IMR-90 (cell line): ENCODE data around the gene SCIN. TPM values are rescaled to one million over a fixed set of nuclear protein-coding genes. Genes with fewer than 3 reads are reported as not detected.
A peak's percentile ranks its signal among the peaks of the same experiment; 100 is the strongest.

Experiments
- ATAC-seq: fragments of 200-7000 bp; cut with Tn5 transposase; 2 replicates; pipeline ENCODE4 v1.9.1; 2020; ENCODE audit warnings: low read depth, mild to moderate bottlenecking, moderate library complexity
- BruUV-seq: library from RNA; stranded (reverse); fragments of 400-500 nt; replicated peaks from 2 replicates; lab custom pipeline; 2021; lab: Mats Ljungman, UMichigan
- CTCF ChIA-PET: fragments of 300-600 bp; formaldehyde crosslinking; extraction: SDS; loops from one replicate; lab custom pipeline; 2021; ENCODE audit warnings: antibody characterized with exemption; lab: Yijun Ruan, JAX
- POLR2A ChIA-PET: fragments of 300-600 bp; sonication (Branson Sonifier 250); formaldehyde crosslinking; loops from one replicate; lab custom pipeline; 2022; ENCODE audit warnings: antibody characterized with exemption; ENCODE audit not compliant: unreplicated experiment; lab: Charles Lee
- DNase-seq: peaks from one replicate; pipeline ENCODE4 v3.0.0; 2013
- H2AFZ ChIP-seq: replicated peaks from 2 replicates; pipeline ENCODE3; 2013; ENCODE audit warnings: low read length, mild to moderate bottlenecking; ENCODE audit not compliant: poor library complexity
- H2AK5ac ChIP-seq: 2 replicates; pipeline ENCODE4 v1.6.1; 2013; ENCODE audit warnings: low read depth, low read length, inconsistent platforms
- H2AK9ac ChIP-seq: replicated peaks from 2 replicates; pipeline ENCODE3; 2013; ENCODE audit warnings: mild to moderate bottlenecking, low read depth, low read length, moderate library complexity; ENCODE audit not compliant: poor library complexity
- H2BK120ac ChIP-seq: 2 replicates; pipeline ENCODE4 v1.6.1; 2013; ENCODE audit warnings: low read depth, low read length, inconsistent platforms
- H2BK15ac ChIP-seq: 3 replicates; pipeline ENCODE4 v1.6.1; 2013; ENCODE audit warnings: low read depth, low read length, inconsistent platforms
- H2BK20ac ChIP-seq: 2 replicates; pipeline ENCODE4 v1.6.1; 2013; ENCODE audit warnings: low read depth, mild to moderate bottlenecking, inconsistent platforms, low read length, moderate library complexity
- H2BK5ac ChIP-seq: 2 replicates; pipeline ENCODE4 v1.6.1; 2013; ENCODE audit warnings: mild to moderate bottlenecking, low read depth, low read length, inconsistent platforms; ENCODE audit not compliant: poor library complexity, severe bottlenecking
- H3K14ac ChIP-seq: replicated peaks from 2 replicates; pipeline ENCODE4 v1.6.1; 2013; ENCODE audit warnings: low read depth, low read length, inconsistent platforms
- H3K18ac ChIP-seq: 2 replicates; pipeline ENCODE4 v1.6.1; 2013; ENCODE audit warnings: low read depth, low read length, control low read depth
- H3K23ac ChIP-seq: 2 replicates; pipeline ENCODE4 v1.6.1; 2013; ENCODE audit warnings: low read depth, low read length, inconsistent platforms
- H3K27ac ChIP-seq: 2 replicates; pipeline ENCODE4 v1.5.1; 2013; ENCODE audit warnings: mild to moderate bottlenecking, control low read depth, low read length; ENCODE audit not compliant: insufficient read depth
- H3K27me3 ChIP-seq: 2 replicates; pipeline ENCODE4 v1.6.1; 2013; ENCODE audit warnings: low read length; ENCODE audit not compliant: control insufficient read depth, insufficient read depth
- H3K36me3 ChIP-seq: 2 replicates; pipeline ENCODE4 v1.6.1; 2013; ENCODE audit warnings: low read length, mixed read lengths; ENCODE audit not compliant: control insufficient read depth, insufficient read depth
- H3K4ac ChIP-seq: 2 replicates; pipeline ENCODE4 v1.6.1; 2013; ENCODE audit warnings: low read depth, low read length, inconsistent platforms
- H3K4me1 ChIP-seq: 2 replicates; pipeline ENCODE4 v1.6.1; 2013; ENCODE audit warnings: low read length, mixed read lengths; ENCODE audit not compliant: control insufficient read depth, insufficient read depth
- H3K4me2 ChIP-seq: 2 replicates; pipeline ENCODE4 v1.6.1; 2013; ENCODE audit warnings: low read depth, mild to moderate bottlenecking, control low read depth, low read length, moderate library complexity
- H3K4me3 ChIP-seq: 2 replicates; pipeline ENCODE4 v1.5.1; 2013; ENCODE audit warnings: low read depth, mild to moderate bottlenecking, control low read depth, low read length, moderate library complexity; ENCODE audit not compliant: insufficient read depth
- H3K56ac ChIP-seq: 2 replicates; pipeline ENCODE4 v1.6.1; 2013; ENCODE audit warnings: low read length, inconsistent platforms; ENCODE audit not compliant: insufficient read depth; ENCODE audit errors: extremely low read depth
- H3K79me1 ChIP-seq, 2 experiments: 2 replicates each; pipeline ENCODE4 v1.6.1; 2013; ENCODE audit warnings: low read length in 2 of 2, inconsistent platforms in 1 of 2, low read depth in 1 of 2
- H3K9ac ChIP-seq: 2 replicates; pipeline ENCODE4 v1.6.1; 2013; ENCODE audit warnings: low read depth, low read length, control low read depth
- H3K9me1 ChIP-seq: 2 replicates; pipeline ENCODE4 v1.6.1; 2013; ENCODE audit warnings: low read length, inconsistent platforms; ENCODE audit not compliant: insufficient read depth
- H3K9me3 ChIP-seq: 2 replicates; pipeline ENCODE4 v1.6.1; 2013; ENCODE audit warnings: low read length; ENCODE audit not compliant: control insufficient read depth, insufficient read depth
- H4K20me1 ChIP-seq: 2 replicates; pipeline ENCODE4 v1.6.1; 2013; ENCODE audit warnings: low read length, inconsistent platforms; ENCODE audit not compliant: insufficient read depth
- H4K5ac ChIP-seq: 2 replicates; pipeline ENCODE4 v1.6.1; 2013; ENCODE audit warnings: mild to moderate bottlenecking, low read depth, low read length, control low read depth
- H4K8ac ChIP-seq, 2 experiments: 2 replicates each; pipeline ENCODE4 v1.6.1; 2013; ENCODE audit warnings: low read depth in 2 of 2, low read length in 2 of 2, control low read depth in 1 of 2, inconsistent platforms in 1 of 2
- H4K91ac ChIP-seq: 2 replicates; pipeline ENCODE4 v1.6.1; 2013; ENCODE audit warnings: low read depth, low read length, inconsistent platforms; ENCODE audit not compliant: insufficient read depth
- CTCF ChIP-seq: conservative IDR thresholded peaks from 2 replicates; pipeline ENCODE4 v1.5.1; 2012; ENCODE audit warnings: mild to moderate bottlenecking, low read depth, low read length, improper control_type of control experiment
- MXI1 ChIP-seq: IDR thresholded peaks from 2 replicates; pipeline ENCODE4 v1.6.1; 2012; ENCODE audit warnings: low read depth, mild to moderate bottlenecking, low read length, moderate library complexity, borderline replicate concordance
- POLR2A ChIP-seq: IDR thresholded peaks from 2 replicates; pipeline ENCODE4 v1.6.1; 2012; ENCODE audit warnings: mild to moderate bottlenecking, low read depth, low read length
- RAD21 ChIP-seq: IDR thresholded peaks from 2 replicates; pipeline ENCODE4 v1.6.1; 2012; ENCODE audit warnings: low read length, improper control_type of control experiment
- RCOR1 ChIP-seq: IDR thresholded peaks from 2 replicates; pipeline ENCODE4 v1.6.1; 2012; ENCODE audit warnings: mild to moderate bottlenecking, low read length, improper control_type of control experiment; ENCODE audit not compliant: insufficient replicate concordance
- RFX5 ChIP-seq: IDR thresholded peaks from 2 replicates; pipeline ENCODE4 v1.8.0; 2012; ENCODE audit warnings: low read depth, mild to moderate bottlenecking, low read length, moderate library complexity
- WGBS, 2 experiments: methylation state at CpG; one replicate each; pipeline versions ENCODE4 v1.1.5 to v1.1.7; 2013; ENCODE audit warnings: missing lambda C conversion rate in 2 of 2; ENCODE audit not compliant: insufficient read length in 1 of 2; ENCODE audit errors: extremely low coverage in 2 of 2; 5-methylcytosine and 5-hydroxymethylcytosine counted together
- dilution Hi-C: fragments of 300-500 bp; cut with HindIII; formaldehyde crosslinking; loops from one replicate; pipeline ENCODE4 v1.14.3; 2018; ENCODE audit warnings: low sequenced_read_pairs; ENCODE audit not compliant: unreplicated experiment
- in situ Hi-C: fragments of 300-500 bp; cut with MboI; formaldehyde crosslinking; loops from 3 replicates; pipeline ENCODE4 v1.14.3; 2019; ENCODE audit warnings: low sequenced_read_pairs, inconsistent platforms, mixed read lengths
- intact Hi-C: fragments of 100-400 bp; cut with micrococcal nuclease; formaldehyde crosslinking; loops from 2 replicates; pipeline ENCODE4 v1.10.0; 2022
- polyA plus RNA-seq, 3 experiments: library from polyadenylated mRNA; depleted of rRNA; stranded (reverse); fragments of >200 nt; gene quantifications; 2 replicates each; pipeline ENCODE4 v1.2.3, GENCODE V29; 2012; ENCODE audit warnings: low replicate concordance in 1 of 3
- total RNA-seq: library from RNA; depleted of rRNA; stranded (reverse); fragments of >200 nt; gene quantifications from 2 replicates; pipeline ENCODE4 v1.2.3, GENCODE V29; 2012

The SCIN gene
- total and polyA plus RNA-seq, 2 of the 4 experiments (the other 2 are of a cell fraction), result under 0.01 to 0.05 TPM

- no peak for TF ChIP-seq RCOR1
- no peak for TF ChIP-seq MXI1
- no peak for TF ChIP-seq POLR2A
- no peak for TF ChIP-seq CTCF
- TF ChIP-seq RFX5, result no peak
- no peak for TF ChIP-seq RAD21
- H3K9me3 ChIP-seq, result no peaks in the 10 kb centered on the region; the same call in 1 of the 2 replicates
- H2BK20ac ChIP-seq, result no peak overlapping the region
- H3K79me1 ChIP-seq, result no peaks in the 10 kb centered on the region
- no peak for ATAC-seq
- no peak overlapping the region for H3K9ac ChIP-seq
- H2BK120ac ChIP-seq, result no peak overlapping the region
- in situ Hi-C loops, result no loop called here
- H2BK5ac ChIP-seq, result no peak overlapping the region
- H3K27ac ChIP-seq, result no peak overlapping the region
- no peaks in the 10 kb centered on the region for H4K20me1 ChIP-seq
- H2AK5ac ChIP-seq, result no peak overlapping the region
- no peak overlapping the region for H3K23ac ChIP-seq
- peak overlapping the region; percentile 50 for H2AFZ ChIP-seq
- H3K4me1 ChIP-seq, result no peaks in the 10 kb centered on the region
- H3K56ac ChIP-seq, result no peak overlapping the region
- no peaks in the 10 kb centered on the region for H3K36me3 ChIP-seq
- CTCF ChIA-PET, result no interaction called here
- H2BK15ac ChIP-seq, result no peak overlapping the region
- BruUV-seq, result no TSS peak
- no peak overlapping the region for H4K91ac ChIP-seq
- no peak overlapping the region for H3K4ac ChIP-seq
- H3K9me1 ChIP-seq, result no peaks in the 10 kb centered on the region
- H3K4me3 ChIP-seq, result no peak overlapping the region; the same call in 1 of the 2 replicates
- dilution Hi-C loops, result no loop called here
- WGBS, 2 experiments, result no CpG with 5 or more reads among the region's 10 CpGs
- H4K8ac ChIP-seq, result no peak overlapping the region
- POLR2A ChIA-PET, result no interaction called here
- H3K18ac ChIP-seq, result no peak overlapping the region
- no peak for DNase-seq
- H3K27me3 ChIP-seq, result peaks cover 28% of the 10 kb centered on the region
- intact Hi-C loops, result no loop called here
- H2AK9ac ChIP-seq, result no peak overlapping the region
- peak overlapping the region; percentile 81 for H3K4me2 ChIP-seq
- H3K14ac ChIP-seq, result no peak overlapping the region
- H4K5ac ChIP-seq, result no peak overlapping the region
Measured at GRCh38 chr7:12570168-12570533, 369 bp upstream of the SCIN start.
